Thyroid gland (tissue), 4 donors: ENCODE data around the gene PTPRC.

Experiments
- CTCF ChIP-seq, 6 experiments: fragments of 200-600 bp in 3 of 6; fragments of 450-650 bp in 3 of 6; sonication (generic) in 3 of 6; IDR thresholded peaks; one replicate each; pipeline ENCODE4 v1.5.1; 2016 to 2019; ENCODE audit warnings: antibody characterized with exemption in 6 of 6, mild to moderate bottlenecking in 2 of 6, inconsistent platforms in 1 of 6, moderate library complexity in 1 of 6
- POLR2A ChIP-seq, 2 donors: fragments of 450-650 bp; IDR thresholded peaks; one replicate each; pipeline ENCODE4 v1.6.1; 2017; ENCODE audit warnings: antibody characterized with exemption in 2 of 2, mild to moderate bottlenecking in 2 of 2, moderate library complexity in 1 of 2

- no peak for TF ChIP-seq CTCF (IDR thresholded peaks at IDR 0.05)
- no peak for TF ChIP-seq POLR2A (IDR thresholded peaks at IDR 0.05)
Measured at GRCh38 chr1:198639671-198640143, 867 bp downstream of the PTPRC start.
